ENCODE measurements around the gene FRMD4B. TPM values are rescaled to one million over a fixed set of nuclear protein-coding genes. Genes with fewer than 3 reads are reported as not detected.
A peak's percentile ranks its signal among the peaks of the same experiment; 100 is the strongest.

FRMD4B gene
- polyA plus RNA-seq, 3 donors, result 13.2 to 21.0 (median 19.6) TPM

- Histone ChIP-seq H3K79me2 (ENCODE audit: insufficient read depth, low read length) (no peaks in the 10 kb centered on the region), H3K4me1 (ENCODE audit: control insufficient read depth in 1 of 2, insufficient read depth in 2 of 2, low read length in 2 of 2) (peaks cover 8 to 11% of the 10 kb centered on the region in 2 donors), H2AFZ (ENCODE audit: insufficient read depth, low read depth, low read length, poor library complexity, severe bottlenecking) (no peak overlapping the region), H3K4me2 (replicated peaks; ENCODE audit: extremely low read depth, low read length, poor library complexity, severe bottlenecking) (no peak overlapping the region), H3K27me3 (ENCODE audit: control insufficient read depth in 2 of 2, insufficient read depth in 2 of 2, low read length in 2 of 2) (no peaks in the 10 kb centered on the region), H3K9me3 (replicated peaks in 1 of 2; ENCODE audit: control insufficient read depth in 1 of 2, insufficient read depth in 1 of 2, low read length in 2 of 2) (no peaks in the 10 kb centered on the region), H3K4me3 (replicated peaks in 1 of 3; ENCODE audit: low read depth in 2 of 3, low read length in 3 of 3) (no peak overlapping the region), H3K9ac (ENCODE audit: insufficient read depth, low read length, poor library complexity, severe bottlenecking) (no peak overlapping the region), H3K27ac (ENCODE audit: low read depth in 1 of 2, low read length in 2 of 2) (no peak overlapping the region), H4K20me1 (ENCODE audit: insufficient read depth, low read length) (no peaks in the 10 kb centered on the region), H3K36me3 (replicated peaks in 1 of 2; ENCODE audit: control insufficient read depth in 1 of 2, insufficient read depth in 2 of 2, low read length in 2 of 2) (peaks cover 2 to 4% of the 10 kb centered on the region in 2 donors)
- Mint-ChIP-seq H3K4me1 (peaks cover 10% of the 10 kb centered on the region), H3K36me3 (peaks cover 26 to 40% of the 10 kb centered on the region in 2 donors), H3K4me3 (no peak overlapping the region), H3K27me3 (ENCODE audit: low read depth in 3 of 3) (no peaks in the 10 kb centered on the region), H3K9me3 (peaks cover 0 to 2% (median 0%) of the 10 kb centered on the region in 7 donors), H3K27ac (peak overlapping the region in 1 of 7 donors; percentile 21)
- intact Hi-C loops (cut with micrococcal nuclease), result no loop called here
- DNase-seq, result peak in 1 of 3 donors; percentile 45
- no peak for TF ChIP-seq CTCF (IDR thresholded peaks at IDR 0.05)
- 98% methylated on average over 4 of the region's 8 CpGs for WGBS (ENCODE audit: insufficient coverage)
Measured at GRCh38 chr3:69204315-69204957, 181.5 kb downstream of the FRMD4B start.

- Histone ChIP-seq H4K20me1 (ENCODE audit: insufficient read depth, low read length) (no peaks in the 10 kb centered on the region), H3K79me2 (ENCODE audit: insufficient read depth, low read length) (no peaks in the 10 kb centered on the region), H2AFZ (ENCODE audit: insufficient read depth, low read depth, low read length, poor library complexity, severe bottlenecking) (no peak overlapping the region), H3K9me3 (replicated peaks in 1 of 2; ENCODE audit: control insufficient read depth in 1 of 2, insufficient read depth in 1 of 2, low read length in 2 of 2) (no peaks in the 10 kb centered on the region), H3K4me1 (ENCODE audit: control insufficient read depth in 1 of 2, insufficient read depth in 2 of 2, low read length in 2 of 2) (peaks cover 11 to 14% of the 10 kb centered on the region in 2 donors), H3K36me3 (replicated peaks in 1 of 2; ENCODE audit: control insufficient read depth in 1 of 2, insufficient read depth in 2 of 2, low read length in 2 of 2) (peaks cover 2 to 4% of the 10 kb centered on the region in 2 donors), H3K27me3 (ENCODE audit: control insufficient read depth in 2 of 2, insufficient read depth in 2 of 2, low read length in 2 of 2) (no peaks in the 10 kb centered on the region), H3K27ac (ENCODE audit: low read depth in 1 of 2, low read length in 2 of 2) (no peak overlapping the region), H3K4me2 (replicated peaks; ENCODE audit: extremely low read depth, low read length, poor library complexity, severe bottlenecking) (no peak overlapping the region), H3K9ac (ENCODE audit: insufficient read depth, low read length, poor library complexity, severe bottlenecking) (no peak overlapping the region), H3K4me3 (replicated peaks in 1 of 3; ENCODE audit: low read depth in 2 of 3, low read length in 3 of 3) (no peak overlapping the region)
- H3K36me3 Mint-ChIP-seq, result peaks cover 22 to 34% of the 10 kb centered on the region in 2 donors
- peaks cover 0 to 2% (median 0%) of the 10 kb centered on the region in 7 donors for H3K9me3 Mint-ChIP-seq
- 83% methylated on average over 1 of the region's 5 CpGs for WGBS (ENCODE audit: insufficient coverage)
- TF ChIP-seq CTCF (IDR thresholded peaks at IDR 0.05), result no peak
- H3K4me1 Mint-ChIP-seq, result peaks cover 13% of the 10 kb centered on the region
- no peak overlapping the region for H3K4me3 Mint-ChIP-seq
- intact Hi-C loops (cut with micrococcal nuclease), result no loop called here
- peak overlapping the region in 2 of 7 donors; percentile 2 to 21 for H3K27ac Mint-ChIP-seq
- no peaks in the 10 kb centered on the region for H3K27me3 Mint-ChIP-seq (ENCODE audit: low read depth in 3 of 3)
- DNase-seq, result no peak
Measured at GRCh38 chr3:69203631-69204314, 182.1 kb downstream of the FRMD4B start.
